HepG2 (cell line): ENCODE data around the gene KRT7. TPM values are rescaled to one million over a fixed set of nuclear protein-coding genes. Genes with fewer than 3 reads are reported as not detected.
A peak's percentile ranks its signal among the peaks of the same experiment; 100 is the strongest.

Experiments used
- FOSL2 ChIP-seq: sonication (generic); formaldehyde crosslinking; IDR thresholded peaks from 2 replicates; pipeline ENCODE4 v1.4.0; 2020; ENCODE audit warnings: missing genetic modification reagents
- FOXO1 ChIP-seq: sonication (generic); formaldehyde crosslinking; IDR thresholded peaks from 2 replicates; pipeline ENCODE4 v1.4.0; 2020; ENCODE audit warnings: missing genetic modification reagents
- HMG20A ChIP-seq: IDR thresholded peaks from 2 replicates; pipeline ENCODE4 v1.6.1; 2016; ENCODE audit warnings: borderline replicate concordance
- KDM2A ChIP-seq: sonication (generic); formaldehyde crosslinking; IDR thresholded peaks from 2 replicates; pipeline ENCODE4 v1.4.0; 2020; ENCODE audit warnings: low read depth, missing genetic modification reagents, borderline replicate concordance
- KDM3A ChIP-seq: IDR thresholded peaks from 2 replicates; pipeline ENCODE4 v1.6.1; 2018; ENCODE audit warnings: low read depth, missing compliant biosample characterization
- NCOA2 ChIP-seq: sonication (generic); formaldehyde crosslinking; IDR thresholded peaks from 2 replicates; pipeline ENCODE4 v1.8.0; 2022; ENCODE audit warnings: inconsistent platforms
- POLR2AphosphoS5 ChIP-seq: IDR thresholded peaks from 2 replicates; pipeline ENCODE4 v1.6.1; 2012; ENCODE audit warnings: low read depth, low read length
- SATB2 ChIP-seq: sonication (generic); formaldehyde crosslinking; IDR thresholded peaks from 2 replicates; pipeline ENCODE4 v1.5.0; 2020; ENCODE audit warnings: missing genetic modification reagents
- SIX4 ChIP-seq: sonication (generic); formaldehyde crosslinking; IDR thresholded peaks from 2 replicates; pipeline ENCODE4 v1.4.0; 2020; ENCODE audit warnings: missing genetic modification reagents
- STAG1 ChIP-seq: sonication (generic); formaldehyde crosslinking; IDR thresholded peaks from 2 replicates; pipeline ENCODE4 v1.4.0; 2020; ENCODE audit warnings: missing genetic modification reagents
- ZFP37 ChIP-seq: sonication (generic); formaldehyde crosslinking; IDR thresholded peaks from 2 replicates; pipeline ENCODE4 v1.4.0; 2020; ENCODE audit warnings: missing genetic modification reagents, borderline replicate concordance
- ZMYM2 ChIP-seq: sonication (generic); formaldehyde crosslinking; IDR thresholded peaks from 2 replicates; pipeline ENCODE4 v1.8.0; 2022; ENCODE audit warnings: mild to moderate bottlenecking, missing genetic modification reagents
- ZNF713 ChIP-seq: sonication (generic); formaldehyde crosslinking; IDR thresholded peaks from 2 replicates; pipeline ENCODE4 v1.4.0; 2020; ENCODE audit warnings: mild to moderate bottlenecking, missing genetic modification reagents
- polyA plus RNA-seq, 8 experiments: library from polyadenylated mRNA; depleted of rRNA in 3 of 8; stranded (reverse) in 7 of 8; unstranded in 1 of 8; fragments of >200 nt; fragmentation: Illumina TruSeq in 4 of 8; extraction: Trizol in 4 of 8; gene quantifications; 2 replicates each; pipeline versions ENCODE4 v1.2.1 to v1.2.3, GENCODE V29; 2011 to 2016; ENCODE audit warnings: low read depth in 4 of 8, missing spikeins in 1 of 8, mixed read lengths in 1 of 8; ENCODE audit not compliant: insufficient read depth in 1 of 8
- total RNA-seq, 5 experiments: library from RNA; depleted of rRNA; stranded (reverse); fragments of >200 nt; fragmentation: Illumina TruSeq; extraction: Trizol; gene quantifications; 2 replicates each; pipeline ENCODE4 v1.2.3, GENCODE V29; 2016; ENCODE audit warnings: low read depth in 1 of 5
- TF ChIP-seq, protein P1 (sequence below): sonication (generic); formaldehyde crosslinking; IDR thresholded peaks from 2 replicates; pipeline ENCODE4 v1.5.0; 2020; ENCODE audit warnings: missing genetic modification reagents
- TF ChIP-seq, protein P2 (sequence below): IDR thresholded peaks from 2 replicates; pipeline ENCODE4 v1.6.1; 2016; ENCODE audit warnings: low read depth, borderline replicate concordance
- TF ChIP-seq, protein P3 (sequence below): sonication (generic); formaldehyde crosslinking; conservative IDR thresholded peaks from 2 replicates; pipeline ENCODE4 v1.8.0; 2022; ENCODE audit warnings: mild to moderate bottlenecking, moderate library complexity, missing genetic modification reagents
- TF ChIP-seq, protein P4 (sequence below): sonication (generic); formaldehyde crosslinking; IDR thresholded peaks from 2 replicates; pipeline ENCODE4 v1.8.1; 2023; ENCODE audit warnings: mild to moderate bottlenecking, missing genetic modification reagents
- TF ChIP-seq, protein P5 (sequence below): sonication (generic); formaldehyde crosslinking; IDR thresholded peaks from 2 replicates; pipeline ENCODE4 v1.4.0; 2020; ENCODE audit warnings: missing genetic modification reagents
- TF ChIP-seq, protein P6 (sequence below): fragments of 450-650 bp; IDR thresholded peaks from 2 replicates; pipeline ENCODE4 v1.6.1; 2016
- TF ChIP-seq, protein P7 (sequence below), 2 experiments: sonication (generic) in 1 of 2; formaldehyde crosslinking in 1 of 2; IDR thresholded peaks; 2 replicates each; pipeline versions ENCODE4 v1.4.0 to v1.6.1; 2018 to 2020; ENCODE audit warnings: missing genetic modification reagents in 2 of 2, borderline replicate concordance in 1 of 2, low read depth in 1 of 2, mild to moderate bottlenecking in 1 of 2, missing biosample characterization in 1 of 2

Gene KRT7
- total and polyA plus RNA-seq, 2 of the 13 experiments (the other 11 are each of a cell fraction or from before 2014, with no cell fraction given): 0.83 TPM; not detected in 1

DNA sequence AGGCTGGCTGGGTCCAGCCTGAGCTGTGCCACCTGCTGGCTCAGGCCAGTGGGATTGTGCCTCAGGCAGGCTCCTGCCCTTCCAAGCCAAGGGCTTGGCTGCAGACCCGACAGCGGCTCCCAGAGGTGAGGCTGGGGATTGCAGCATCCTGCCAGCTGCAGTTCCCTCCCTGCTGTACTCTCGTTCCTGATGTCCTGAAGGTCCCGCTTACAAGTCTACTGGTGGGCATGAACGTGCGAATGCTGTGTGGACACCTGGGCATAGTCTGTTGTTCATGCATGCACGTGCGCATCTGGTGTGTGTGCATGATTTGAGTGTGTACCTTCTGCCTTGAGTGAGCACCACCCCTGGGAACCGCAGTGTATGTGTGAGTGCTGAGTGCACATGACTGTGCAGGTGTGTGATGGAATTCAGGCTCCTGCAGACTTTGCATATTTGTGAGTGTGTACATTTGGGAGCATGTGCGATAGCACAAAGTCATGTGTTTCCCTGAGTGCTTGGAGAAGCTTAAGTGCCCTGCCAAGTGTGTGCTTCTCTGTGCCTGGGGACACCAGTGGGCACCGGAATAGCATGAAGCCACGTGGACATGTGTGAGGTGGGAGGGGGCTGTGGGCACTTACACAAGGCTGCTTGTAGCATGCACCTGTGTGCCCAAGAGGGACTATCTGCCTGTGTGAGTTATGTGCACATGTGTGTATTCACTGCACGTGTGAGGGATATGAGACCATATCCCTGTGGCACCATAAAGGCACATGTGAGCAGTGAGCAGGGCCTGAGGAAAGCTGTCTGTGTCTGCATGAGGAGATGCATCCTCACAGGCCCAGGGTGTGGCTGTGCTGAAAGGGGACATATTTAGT, 19.3 kb upstream of the KRT7 start (continued):
- no peak for TF ChIP-seq POLR2AphosphoS5
- TF ChIP-seq, protein P1, sequence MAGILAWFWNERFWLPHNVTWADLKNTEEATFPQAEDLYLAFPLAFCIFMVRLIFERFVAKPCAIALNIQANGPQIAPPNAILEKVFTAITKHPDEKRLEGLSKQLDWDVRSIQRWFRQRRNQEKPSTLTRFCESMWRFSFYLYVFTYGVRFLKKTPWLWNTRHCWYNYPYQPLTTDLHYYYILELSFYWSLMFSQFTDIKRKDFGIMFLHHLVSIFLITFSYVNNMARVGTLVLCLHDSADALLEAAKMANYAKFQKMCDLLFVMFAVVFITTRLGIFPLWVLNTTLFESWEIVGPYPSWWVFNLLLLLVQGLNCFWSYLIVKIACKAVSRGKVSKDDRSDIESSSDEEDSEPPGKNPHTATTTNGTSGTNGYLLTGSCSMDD: no peak
- no peak for TF ChIP-seq ZMYM2
- TF ChIP-seq NCOA2 (CRISPR knock-in tag): no peak
- peak; percentile 80 for TF ChIP-seq STAG1
- no peak for TF ChIP-seq HMG20A (CRISPR knock-in tag)
- TF ChIP-seq, protein P2, sequence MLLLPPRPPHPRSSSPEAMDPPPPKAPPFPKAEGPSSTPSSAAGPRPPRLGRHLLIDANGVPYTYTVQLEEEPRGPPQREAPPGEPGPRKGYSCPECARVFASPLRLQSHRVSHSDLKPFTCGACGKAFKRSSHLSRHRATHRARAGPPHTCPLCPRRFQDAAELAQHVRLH (CRISPR knock-in tag): 0 out of 2 replicates have a peak, but pooled peaks have one; percentile 41
- no peak for TF ChIP-seq ZFP37 (CRISPR knock-in tag)
- TF ChIP-seq, protein P3, sequence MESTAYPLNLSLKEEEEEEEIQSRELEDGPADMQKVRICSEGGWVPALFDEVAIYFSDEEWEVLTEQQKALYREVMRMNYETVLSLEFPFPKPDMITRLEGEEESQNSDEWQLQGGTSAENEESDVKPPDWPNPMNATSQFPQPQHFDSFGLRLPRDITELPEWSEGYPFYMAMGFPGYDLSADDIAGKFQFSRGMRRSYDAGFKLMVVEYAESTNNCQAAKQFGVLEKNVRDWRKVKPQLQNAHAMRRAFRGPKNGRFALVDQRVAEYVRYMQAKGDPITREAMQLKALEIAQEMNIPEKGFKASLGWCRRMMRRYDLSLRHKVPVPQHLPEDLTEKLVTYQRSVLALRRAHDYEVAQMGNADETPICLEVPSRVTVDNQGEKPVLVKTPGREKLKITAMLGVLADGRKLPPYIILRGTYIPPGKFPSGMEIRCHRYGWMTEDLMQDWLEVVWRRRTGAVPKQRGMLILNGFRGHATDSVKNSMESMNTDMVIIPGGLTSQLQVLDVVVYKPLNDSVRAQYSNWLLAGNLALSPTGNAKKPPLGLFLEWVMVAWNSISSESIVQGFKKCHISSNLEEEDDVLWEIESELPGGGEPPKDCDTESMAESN (CRISPR knock-in tag): no peak
- TF ChIP-seq SATB2 (CRISPR knock-in tag): no peak
- TF ChIP-seq SIX4 (CRISPR knock-in tag): no peak
- TF ChIP-seq KDM3A: no peak
- TF ChIP-seq, protein P4, sequence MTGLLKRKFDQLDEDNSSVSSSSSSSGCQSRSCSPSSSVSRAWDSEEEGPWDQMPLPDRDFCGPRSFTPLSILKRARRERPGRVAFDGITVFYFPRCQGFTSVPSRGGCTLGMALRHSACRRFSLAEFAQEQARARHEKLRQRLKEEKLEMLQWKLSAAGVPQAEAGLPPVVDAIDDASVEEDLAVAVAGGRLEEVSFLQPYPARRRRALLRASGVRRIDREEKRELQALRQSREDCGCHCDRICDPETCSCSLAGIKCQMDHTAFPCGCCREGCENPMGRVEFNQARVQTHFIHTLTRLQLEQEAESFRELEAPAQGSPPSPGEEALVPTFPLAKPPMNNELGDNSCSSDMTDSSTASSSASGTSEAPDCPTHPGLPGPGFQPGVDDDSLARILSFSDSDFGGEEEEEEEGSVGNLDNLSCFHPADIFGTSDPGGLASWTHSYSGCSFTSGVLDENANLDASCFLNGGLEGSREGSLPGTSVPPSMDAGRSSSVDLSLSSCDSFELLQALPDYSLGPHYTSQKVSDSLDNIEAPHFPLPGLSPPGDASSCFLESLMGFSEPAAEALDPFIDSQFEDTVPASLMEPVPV (CRISPR knock-in tag): no peak
- TF ChIP-seq FOSL2: 0 out of 2 replicates have a peak, but pooled peaks have one; percentile 6
- no peak for TF ChIP-seq FOXO1 (CRISPR knock-in tag)
- TF ChIP-seq, protein P5, sequence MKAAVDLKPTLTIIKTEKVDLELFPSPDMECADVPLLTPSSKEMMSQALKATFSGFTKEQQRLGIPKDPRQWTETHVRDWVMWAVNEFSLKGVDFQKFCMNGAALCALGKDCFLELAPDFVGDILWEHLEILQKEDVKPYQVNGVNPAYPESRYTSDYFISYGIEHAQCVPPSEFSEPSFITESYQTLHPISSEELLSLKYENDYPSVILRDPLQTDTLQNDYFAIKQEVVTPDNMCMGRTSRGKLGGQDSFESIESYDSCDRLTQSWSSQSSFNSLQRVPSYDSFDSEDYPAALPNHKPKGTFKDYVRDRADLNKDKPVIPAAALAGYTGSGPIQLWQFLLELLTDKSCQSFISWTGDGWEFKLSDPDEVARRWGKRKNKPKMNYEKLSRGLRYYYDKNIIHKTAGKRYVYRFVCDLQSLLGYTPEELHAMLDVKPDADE (CRISPR knock-in tag): no peak
- TF ChIP-seq, protein P6, sequence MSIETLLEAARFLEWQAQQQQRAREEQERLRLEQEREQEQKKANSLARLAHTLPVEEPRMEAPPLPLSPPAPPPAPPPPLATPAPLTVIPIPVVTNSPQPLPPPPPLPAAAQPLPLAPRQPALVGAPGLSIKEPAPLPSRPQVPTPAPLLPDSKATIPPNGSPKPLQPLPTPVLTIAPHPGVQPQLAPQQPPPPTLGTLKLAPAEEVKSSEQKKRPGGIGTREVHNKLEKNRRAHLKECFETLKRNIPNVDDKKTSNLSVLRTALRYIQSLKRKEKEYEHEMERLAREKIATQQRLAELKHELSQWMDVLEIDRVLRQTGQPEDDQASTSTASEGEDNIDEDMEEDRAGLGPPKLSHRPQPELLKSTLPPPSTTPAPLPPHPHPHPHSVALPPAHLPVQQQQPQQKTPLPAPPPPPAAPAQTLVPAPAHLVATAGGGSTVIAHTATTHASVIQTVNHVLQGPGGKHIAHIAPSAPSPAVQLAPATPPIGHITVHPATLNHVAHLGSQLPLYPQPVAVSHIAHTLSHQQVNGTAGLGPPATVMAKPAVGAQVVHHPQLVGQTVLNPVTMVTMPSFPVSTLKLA: peak; percentile 90
- TF ChIP-seq ZNF713 (CRISPR knock-in tag): no peak
- peak; percentile 67; the same call in 1 of the 2 replicates for TF ChIP-seq KDM2A (CRISPR knock-in tag)
- TF ChIP-seq, protein P7, sequence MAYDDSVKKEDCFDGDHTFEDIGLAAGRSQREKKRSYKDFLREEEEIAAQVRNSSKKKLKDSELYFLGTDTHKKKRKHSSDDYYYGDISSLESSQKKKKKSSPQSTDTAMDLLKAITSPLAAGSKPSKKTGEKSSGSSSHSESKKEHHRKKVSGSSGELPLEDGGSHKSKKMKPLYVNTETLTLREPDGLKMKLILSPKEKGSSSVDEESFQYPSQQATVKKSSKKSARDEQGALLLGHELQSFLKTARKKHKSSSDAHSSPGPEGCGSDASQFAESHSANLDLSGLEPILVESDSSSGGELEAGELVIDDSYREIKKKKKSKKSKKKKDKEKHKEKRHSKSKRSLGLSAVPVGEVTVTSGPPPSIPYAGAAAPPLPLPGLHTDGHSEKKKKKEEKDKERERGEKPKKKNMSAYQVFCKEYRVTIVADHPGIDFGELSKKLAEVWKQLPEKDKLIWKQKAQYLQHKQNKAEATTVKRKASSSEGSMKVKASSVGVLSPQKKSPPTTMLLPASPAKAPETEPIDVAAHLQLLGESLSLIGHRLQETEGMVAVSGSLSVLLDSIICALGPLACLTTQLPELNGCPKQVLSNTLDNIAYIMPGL (CRISPR knock-in tag; IDR thresholded peaks at IDR 0.05; ENCODE audit: borderline replicate concordance in 1 of 2, low read depth in 1 of 2): peak in 1 of 2 experiments; percentile 52; a peak in 1 of 4 replicates
